VCaP (cell line): ENCODE measurements around the gene SLC9A9.
"Not testable (repeated sequence)": the region's sequence is repeated elsewhere in the genome, so short reads cannot be mapped to it uniquely, and the experiment has no call there.

Source experiments
- H3K27ac ChIP-seq: fragments of 450-650 bp; 2 replicates; pipeline ENCODE4 v1.5.1; 2017
- CTCF ChIP-seq: fragments of 450-650 bp; conservative IDR thresholded peaks from 2 replicates; pipeline ENCODE4 v1.5.1; 2017; ENCODE audit warnings: mild to moderate bottlenecking, moderate library complexity

The SLC9A9 gene

GRCh38 chr3:143291836-143292447 is 556.3 kb downstream of the SLC9A9 start:
- TF ChIP-seq CTCF: no peak

GRCh38 chr3:143288944-143289343 is 559.3 kb downstream of the SLC9A9 start:
- TF ChIP-seq CTCF: no peak

More at GRCh38 chr3:143291836-143292447, 556.3 kb downstream of the SLC9A9 start:
- H3K27ac ChIP-seq: no peak overlapping the region

GRCh38 chr3:143287403-143287802 is 560.9 kb downstream of the SLC9A9 start:
- no peak for TF ChIP-seq CTCF
- no peak overlapping the region for H3K27ac ChIP-seq

More at GRCh38 chr3:143288944-143289343, 559.3 kb downstream of the SLC9A9 start:
- no peak overlapping the region for H3K27ac ChIP-seq

GRCh38 chr3:143286392-143287010 is 561.8 kb downstream of the SLC9A9 start:
- peak overlapping the region; percentile 25; the same call in 1 of the 2 replicates for H3K27ac ChIP-seq
- no peak for TF ChIP-seq CTCF

- peak overlapping the region; percentile 43 for H3K27ac ChIP-seq
- no peak for TF ChIP-seq CTCF
Measured at GRCh38 chr3:143283432-143284128, 564.7 kb downstream of the SLC9A9 start.

- H3K27ac ChIP-seq: no peak overlapping the region
- no peak for TF ChIP-seq CTCF
Measured at GRCh38 chr3:143280984-143281383, 567.3 kb downstream of the SLC9A9 start.

- not testable (repeated sequence) for H3K27ac ChIP-seq
Measured at GRCh38 chr3:143279567-143279966, 568.7 kb downstream of the SLC9A9 start.

GRCh38 chr3:143278721-143279120 is 569.5 kb downstream of the SLC9A9 start:
- TF ChIP-seq CTCF: no peak
- no peak overlapping the region for H3K27ac ChIP-seq
